Mammary epithelial cell (primary cell): ENCODE measurements around the gene CRYBG3.

Experiments
- EZH2 ChIP-seq: IDR thresholded peaks from 2 replicates; pipeline ENCODE4 v1.6.1; 2012; ENCODE audit warnings: low read length, inconsistent platforms, borderline replicate concordance
- TF ChIP-seq, protein P1 (sequence below), 2 donors: IDR thresholded peaks in 1 of 2; conservative IDR thresholded peaks in 1 of 2; 2 replicates each; pipeline ENCODE4 v1.5.1; 2011 to 2012; ENCODE audit warnings: inconsistent platforms in 2 of 2, low read length in 2 of 2, mild to moderate bottlenecking in 2 of 2, control low read depth in 1 of 2, low read depth in 1 of 2; ENCODE audit not compliant: insufficient read depth in 1 of 2; ENCODE audit errors: extremely low read depth in 1 of 2

GRCh38 chr3:97979610-97980009, 157.8 kb downstream of the CRYBG3 start:
- TF ChIP-seq, protein P1, sequence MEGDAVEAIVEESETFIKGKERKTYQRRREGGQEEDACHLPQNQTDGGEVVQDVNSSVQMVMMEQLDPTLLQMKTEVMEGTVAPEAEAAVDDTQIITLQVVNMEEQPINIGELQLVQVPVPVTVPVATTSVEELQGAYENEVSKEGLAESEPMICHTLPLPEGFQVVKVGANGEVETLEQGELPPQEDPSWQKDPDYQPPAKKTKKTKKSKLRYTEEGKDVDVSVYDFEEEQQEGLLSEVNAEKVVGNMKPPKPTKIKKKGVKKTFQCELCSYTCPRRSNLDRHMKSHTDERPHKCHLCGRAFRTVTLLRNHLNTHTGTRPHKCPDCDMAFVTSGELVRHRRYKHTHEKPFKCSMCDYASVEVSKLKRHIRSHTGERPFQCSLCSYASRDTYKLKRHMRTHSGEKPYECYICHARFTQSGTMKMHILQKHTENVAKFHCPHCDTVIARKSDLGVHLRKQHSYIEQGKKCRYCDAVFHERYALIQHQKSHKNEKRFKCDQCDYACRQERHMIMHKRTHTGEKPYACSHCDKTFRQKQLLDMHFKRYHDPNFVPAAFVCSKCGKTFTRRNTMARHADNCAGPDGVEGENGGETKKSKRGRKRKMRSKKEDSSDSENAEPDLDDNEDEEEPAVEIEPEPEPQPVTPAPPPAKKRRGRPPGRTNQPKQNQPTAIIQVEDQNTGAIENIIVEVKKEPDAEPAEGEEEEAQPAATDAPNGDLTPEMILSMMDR (conservative IDR thresholded peaks at IDR 0.05 in 1 of 2, IDR thresholded peaks at IDR 0.05 in 1 of 2; ENCODE audit: extremely low read depth in 1 of 2, insufficient read depth in 1 of 2, low read depth in 1 of 2, low read length in 2 of 2), result no peak
- no peak for TF ChIP-seq EZH2
